T-cell (primary cell): Measurements from ENCODE around the gene GLIS2. TPM values are rescaled to one million over a fixed set of nuclear protein-coding genes. Genes with fewer than 3 reads are reported as not detected.
A peak's percentile ranks its signal among the peaks of the same experiment; 100 is the strongest.

Experiments
- ATAC-seq, 4 experiments: fragments of 200-7000 bp in 3 of 4; fragments of 150-1000 bp in 1 of 4; cut with Tn5 transposase; replicated peaks in 1 of 4; 1 replicate in 3 of 4; 2 replicates in 1 of 4; pipeline ENCODE4 v1.10.0; 2021; ENCODE audit warnings: moderate library complexity in 3 of 4, mild to moderate bottlenecking in 2 of 4, moderate number of reproducible peaks in 1 of 4
- CTCF ChIA-PET, 2 donors: fragments of 300-600 bp; sonication (Branson Sonifier 250); formaldehyde crosslinking; loops; one replicate each; lab custom pipeline; 2022; ENCODE audit warnings: antibody characterized with exemption in 2 of 2; lab: Charles Lee
- POLR2A ChIA-PET, 2 donors: fragments of 300-600 bp; sonication (Branson Sonifier 250); formaldehyde crosslinking; loops; one replicate each; lab custom pipeline; 2022; ENCODE audit warnings: antibody characterized with exemption in 2 of 2; lab: Charles Lee
- DNase-seq, 35 experiments: peaks; one replicate each; pipeline versions ENCODE4 v3.0.0 to v3.0.0-alpha.2; 2013 to 2023
- H3K27ac ChIP-seq: one replicate; pipeline ENCODE4 v1.5.1; 2013; ENCODE audit warnings: low read length
- H3K27me3 ChIP-seq, 2 experiments: replicated peaks in 1 of 2; 1 replicate in 1 of 2; 2 replicates in 1 of 2; pipeline versions ENCODE4 v1.6.1 to v1.7.0; 2013; ENCODE audit warnings: low read length in 1 of 2, mixed read lengths in 1 of 2; ENCODE audit not compliant: control insufficient read depth in 2 of 2, insufficient read depth in 2 of 2; ENCODE audit errors: extremely low read depth in 1 of 2
- H3K36me3 ChIP-seq, 2 donors: 1 replicate in 1 of 2; 2 replicates in 1 of 2; pipeline versions ENCODE4 v1.6.1 to v1.7.0; 2013; ENCODE audit warnings: low read length in 1 of 2; ENCODE audit not compliant: control insufficient read depth in 2 of 2, insufficient read depth in 1 of 2; ENCODE audit errors: extremely low read depth in 1 of 2
- H3K4me1 ChIP-seq, 2 experiments: 1 replicate in 1 of 2; 2 replicates in 1 of 2; pipeline versions ENCODE4 v1.6.1 to v1.7.0; 2013; ENCODE audit warnings: low read length in 2 of 2, mixed read lengths in 1 of 2; ENCODE audit not compliant: insufficient read depth in 2 of 2, control insufficient read depth in 1 of 2; ENCODE audit errors: extremely low read depth in 1 of 2
- H3K4me3 ChIP-seq, 2 donors: 1 replicate in 1 of 2; 2 replicates in 1 of 2; pipeline versions ENCODE4 v1.5.1 to v1.7.0; 2013; ENCODE audit warnings: mild to moderate bottlenecking in 2 of 2, low read length in 1 of 2, moderate library complexity in 1 of 2; ENCODE audit not compliant: control insufficient read depth in 1 of 2; ENCODE audit errors: extremely low read depth in 1 of 2
- H3K9me3 ChIP-seq: 2 replicates; pipeline ENCODE4 v1.7.0; 2013
- H3K27ac Mint-ChIP-seq, 2 donors: one replicate each; pipeline ENCODE4 v1.8.0; 2020 to 2021; ENCODE audit warnings: mild to moderate bottlenecking in 2 of 2, mixed read lengths in 2 of 2
- H3K27me3 Mint-ChIP-seq, 2 donors: one replicate each; pipeline ENCODE4 v1.8.0; 2021 to 2022; ENCODE audit warnings: mixed read lengths in 2 of 2
- H3K36me3 Mint-ChIP-seq: one replicate; pipeline ENCODE4 v1.8.0; 2021; ENCODE audit warnings: mixed read lengths
- H3K4me1 Mint-ChIP-seq, 3 donors: one replicate each; pipeline ENCODE4 v1.8.0; 2020 to 2022; ENCODE audit warnings: mixed read lengths in 3 of 3, mild to moderate bottlenecking in 1 of 3
- H3K4me3 Mint-ChIP-seq, 3 donors: one replicate each; pipeline ENCODE4 v1.8.0; 2020 to 2022; ENCODE audit warnings: mild to moderate bottlenecking in 3 of 3, mixed read lengths in 3 of 3, moderate library complexity in 3 of 3
- H3K9me3 Mint-ChIP-seq, 3 donors: one replicate each; pipeline ENCODE4 v1.8.0; 2020 to 2022; ENCODE audit warnings: mixed read lengths in 3 of 3
- WGBS: methylation state at CpG from one replicate; pipeline ENCODE4 v1.1.5; 2013; ENCODE audit warnings: missing lambda C conversion rate; ENCODE audit not compliant: insufficient coverage; 5-methylcytosine and 5-hydroxymethylcytosine counted together
- total RNA-seq, 35 experiments: library from RNA in 6 of 35; stranded (reverse) in 6 of 35; fragments of 120-200 nt in 1 of 35; gene quantifications; one replicate each; pipeline versions ENCODE4 v1.2.1 to v1.2.4 and lab custom pipeline; 2013 to 2026

The GLIS2 gene
- total RNA-seq, 5 donors from 2014 or later (not counting 1 experiment from before 2014, with no cell fraction given) = 0.18 to 0.20 (median 0.19) TPM; not detected in 2

DNA sequence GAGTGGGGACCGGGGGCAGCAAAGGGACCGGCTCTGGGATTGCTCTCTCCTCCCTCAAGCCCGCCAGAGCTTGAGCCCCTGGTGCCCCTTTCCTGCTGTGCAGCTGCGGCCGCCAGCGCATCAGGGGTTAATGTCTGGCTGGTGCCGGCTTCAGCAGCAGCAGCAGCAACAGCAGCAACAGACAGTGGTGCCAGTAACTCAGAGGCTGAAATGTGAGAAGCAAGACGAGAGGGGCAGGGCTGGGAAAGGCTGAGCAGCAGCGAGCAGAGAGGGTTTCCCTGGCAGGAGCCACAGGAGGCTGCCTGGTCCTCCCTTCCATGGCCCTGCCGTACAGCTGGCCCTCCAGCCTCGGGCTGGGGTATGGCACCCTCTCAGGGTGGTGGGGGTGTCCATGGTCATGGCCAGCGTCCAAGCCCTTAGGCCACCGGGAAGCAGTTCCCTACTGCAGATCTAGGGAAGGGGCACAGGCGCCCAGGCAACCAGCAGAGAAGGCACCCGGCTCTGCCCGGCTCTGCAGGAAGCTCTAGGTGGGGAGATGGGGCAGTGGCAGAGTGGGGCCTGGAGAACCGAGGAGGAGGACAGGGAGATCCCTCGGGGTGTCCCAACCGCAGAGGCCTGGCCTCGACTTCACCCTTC lies 21.9 kb upstream of the GLIS2 start:
- Histone ChIP-seq H3K4me1 (peaks cover under 1 to 4% of the 10 kb centered on the region in 2 experiments), H3K27ac (no peak overlapping the region), H3K36me3 (no peaks in the 10 kb centered on the region), H3K4me3 (no peak overlapping the region), H3K9me3 (no peaks in the 10 kb centered on the region), H3K27me3 (peaks cover 0 to 12% of the 10 kb centered on the region in 2 experiments)
- Mint-ChIP-seq H3K4me3 (no peak overlapping the region), H3K4me1 (peaks cover 1 to 7% (median 2%) of the 10 kb centered on the region in 3 donors), H3K27ac (no peak overlapping the region), H3K9me3 (no peaks in the 10 kb centered on the region), H3K36me3 (no peaks in the 10 kb centered on the region), H3K27me3 (peaks cover 10 to 11% of the 10 kb centered on the region in 2 donors)
- WGBS = 27% methylated on average over 11 of the region's 20 CpGs
- DNase-seq (no peak), ATAC-seq (no peak)
- ChIA-PET CTCF (no interaction called here), POLR2A (no interaction called here)

DNA sequence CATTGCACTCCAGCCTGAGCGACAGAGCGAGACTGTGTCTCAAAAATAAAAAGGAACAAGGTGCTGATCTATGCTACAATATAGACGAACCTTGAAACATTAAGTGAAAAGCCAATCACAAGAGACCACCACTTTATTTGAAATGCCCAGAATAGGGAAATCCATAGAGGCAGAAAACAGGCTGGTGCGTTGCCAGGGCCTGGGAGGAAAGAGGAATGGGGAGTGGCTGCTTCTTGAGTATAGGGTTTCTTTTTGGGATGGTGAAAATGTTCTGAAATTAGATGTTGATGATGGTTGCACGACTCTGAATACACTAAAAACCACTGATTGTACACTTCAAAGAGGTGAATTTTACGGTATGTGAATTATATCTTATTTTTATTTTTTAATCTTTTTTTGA lies 20.3 kb upstream of the GLIS2 start:
- DNase-seq = no peak
- peaks cover 3% of the 10 kb centered on the region for H3K36me3 Mint-ChIP-seq
- CTCF ChIA-PET = interaction anchor here in 1 of 2 donors (0.7 kb wide), 1 partner anchor 64 kb away, joined by 5 read pairs; no protein-coding TSS in a partner anchor
- no peak overlapping the region for H3K27ac Mint-ChIP-seq
- peaks cover 3 to 13% (median 5%) of the 10 kb centered on the region in 3 donors for H3K4me1 Mint-ChIP-seq
- H3K4me3 ChIP-seq = no peak overlapping the region
- H3K27me3 Mint-ChIP-seq = peaks cover 8 to 9% of the 10 kb centered on the region in 2 donors
- H3K4me1 ChIP-seq = peaks cover 2 to 6% of the 10 kb centered on the region in 2 experiments
- no CpG with 5 or more reads among the region's 6 CpGs for WGBS
- H3K9me3 ChIP-seq = no peaks in the 10 kb centered on the region
- no peak overlapping the region for H3K27ac ChIP-seq
- H3K9me3 Mint-ChIP-seq = no peaks in the 10 kb centered on the region
- peaks cover 0 to 12% of the 10 kb centered on the region in 2 experiments for H3K27me3 ChIP-seq
- H3K4me3 Mint-ChIP-seq = no peak overlapping the region
- POLR2A ChIA-PET = no interaction called here
- no peak for ATAC-seq
- H3K36me3 ChIP-seq = no peaks in the 10 kb centered on the region

DNA sequence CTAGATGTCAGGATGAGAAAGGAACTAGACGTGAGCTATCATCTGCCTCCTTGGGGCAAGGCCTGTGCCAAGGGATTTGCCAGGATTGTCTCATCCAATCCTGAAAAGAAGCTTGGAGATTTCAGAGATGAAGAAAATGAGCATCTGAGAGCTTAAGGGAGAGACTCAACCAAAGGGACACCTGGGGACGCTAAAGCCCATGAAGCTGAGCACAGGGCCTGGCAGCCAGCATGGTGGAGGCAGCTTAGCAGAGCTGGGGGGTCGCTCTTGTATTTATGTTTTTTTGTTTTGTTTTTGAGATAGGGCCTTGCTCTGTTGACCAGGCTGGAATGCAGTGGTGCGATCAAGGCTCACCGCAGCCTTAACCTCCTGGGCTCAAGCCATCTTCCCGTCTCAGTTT lies 18.4 kb upstream of the GLIS2 start:
- ChIA-PET CTCF (interaction anchor here in 1 of 2 donors (0.7 to 1.5 kb wide), 2 partner anchors 9 to 588 kb away, joined by 3 to 4 read pairs; no protein-coding TSS in a partner anchor), POLR2A (interaction anchor here in 1 of 2 donors (0.6 kb wide), 1 partner anchor 609 kb away, joined by 6 read pairs; no protein-coding TSS in a partner anchor)
- 85% methylated on average over 3 of the region's 6 CpGs for WGBS
- peaks cover 3 to 13% (median 5%) of the 10 kb centered on the region in 3 donors for H3K4me1 Mint-ChIP-seq
- no peak overlapping the region for H3K27ac Mint-ChIP-seq
- Histone ChIP-seq H3K4me3 (no peak overlapping the region), H3K36me3 (no peaks in the 10 kb centered on the region), H3K27me3 (peaks cover 0 to 9% of the 10 kb centered on the region in 2 experiments), H3K9me3 (no peaks in the 10 kb centered on the region), H3K4me1 (peaks cover 2 to 6% of the 10 kb centered on the region in 2 experiments), H3K27ac (no peak overlapping the region)
- H3K27me3 Mint-ChIP-seq = peaks cover 5 to 6% of the 10 kb centered on the region in 2 donors
- H3K4me3 Mint-ChIP-seq = no peak overlapping the region
- no peaks in the 10 kb centered on the region for H3K9me3 Mint-ChIP-seq
- DNase-seq = no peak
- peaks cover 3% of the 10 kb centered on the region for H3K36me3 Mint-ChIP-seq
- no peak for ATAC-seq

DNA sequence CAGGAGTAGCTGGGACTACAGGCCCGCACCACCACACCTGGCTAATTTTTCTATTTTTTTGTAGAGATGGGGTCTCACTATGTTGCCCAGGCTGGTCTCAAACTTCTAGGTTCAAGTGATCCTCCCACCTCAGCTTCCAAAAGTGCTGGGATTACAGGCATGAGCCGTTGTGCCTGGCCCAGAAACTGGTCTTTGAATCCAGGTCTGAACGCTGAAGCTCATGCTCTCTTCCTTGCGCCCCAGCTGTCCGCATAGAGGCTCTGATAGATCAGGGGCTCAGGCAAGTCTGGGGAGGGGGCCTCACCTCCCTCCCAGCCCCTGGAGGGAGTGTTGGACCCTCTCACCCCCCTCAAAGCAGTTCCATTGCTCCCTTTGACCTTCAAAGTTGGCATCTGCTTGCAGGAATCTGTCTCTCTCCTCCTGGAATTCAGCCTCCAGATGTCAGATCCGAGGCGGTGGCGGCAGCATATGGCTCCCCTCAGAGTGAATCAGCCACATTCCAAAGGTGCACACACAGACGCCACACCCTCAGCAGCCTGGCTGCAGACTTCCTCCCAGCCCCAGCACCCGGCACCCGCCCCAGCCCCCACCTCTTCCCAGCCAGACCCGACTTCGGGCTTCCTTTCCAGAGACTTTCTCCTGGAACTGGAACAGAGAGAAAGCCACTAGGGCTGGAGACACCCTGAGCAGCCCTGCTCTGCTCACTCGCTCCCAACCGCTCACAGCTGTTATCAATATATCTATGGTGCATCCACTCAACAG lies 16.9 kb upstream of the GLIS2 start:
- DNase-seq = no peak
- peaks cover 3 to 6% (median 4%) of the 10 kb centered on the region in 3 donors for H3K4me1 Mint-ChIP-seq
- peaks cover 0 to 4% of the 10 kb centered on the region in 2 donors for H3K36me3 ChIP-seq
- H3K27me3 Mint-ChIP-seq = no peaks in the 10 kb centered on the region
- no peaks in the 10 kb centered on the region for H3K9me3 ChIP-seq
- ChIA-PET POLR2A (no interaction called here), CTCF (no interaction called here)
- peaks cover 0 to 3% of the 10 kb centered on the region in 2 experiments for H3K27me3 ChIP-seq
- 58% methylated on average over 10 of the region's 15 CpGs for WGBS
- H3K27ac Mint-ChIP-seq = no peak overlapping the region
- H3K4me3 ChIP-seq = no peak overlapping the region
- no peak overlapping the region for H3K27ac ChIP-seq
- no peaks in the 10 kb centered on the region for H3K9me3 Mint-ChIP-seq
- H3K4me1 ChIP-seq = peaks cover 2 to 3% of the 10 kb centered on the region in 2 experiments
- peaks cover 3% of the 10 kb centered on the region for H3K36me3 Mint-ChIP-seq
- peak in 1 of 4 experiments; percentile 12 for ATAC-seq
- H3K4me3 Mint-ChIP-seq = no peak overlapping the region

DNA sequence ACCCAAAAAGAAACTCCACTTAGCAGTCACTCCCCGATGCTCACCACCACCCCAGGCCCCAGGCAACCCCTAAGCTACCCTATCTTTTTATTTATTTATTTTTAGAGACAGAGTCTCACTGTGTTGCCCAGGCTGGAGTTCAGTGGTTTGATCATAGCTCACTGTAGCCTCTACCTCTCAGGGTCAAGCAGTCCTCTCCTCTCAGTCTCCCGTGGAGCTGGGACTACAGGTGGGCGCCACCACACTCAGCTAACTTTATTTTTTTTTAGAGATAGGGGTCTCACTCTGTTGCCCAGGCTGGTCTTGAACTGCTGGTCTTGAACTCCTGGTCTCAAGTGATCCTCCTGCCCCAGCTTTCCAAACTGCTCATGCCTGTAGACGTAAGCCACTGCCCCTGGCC lies 14.7 kb upstream of the GLIS2 start:
- 86% methylated on average over 1 of the region's 4 CpGs for WGBS
- no peaks in the 10 kb centered on the region for H3K27me3 ChIP-seq
- H3K27me3 Mint-ChIP-seq = no peaks in the 10 kb centered on the region
- H3K27ac Mint-ChIP-seq = no peak overlapping the region
- H3K36me3 ChIP-seq = peaks cover 0 to 5% of the 10 kb centered on the region in 2 donors
- H3K9me3 ChIP-seq = no peaks in the 10 kb centered on the region
- peaks cover 2 to 11% of the 10 kb centered on the region in 2 experiments for H3K4me1 ChIP-seq
- ATAC-seq = no peak
- H3K4me3 ChIP-seq = no peak overlapping the region
- peaks cover 3% of the 10 kb centered on the region for H3K36me3 Mint-ChIP-seq
- peaks cover 11 to 16% (median 12%) of the 10 kb centered on the region in 3 donors for H3K4me1 Mint-ChIP-seq
- H3K9me3 Mint-ChIP-seq = no peaks in the 10 kb centered on the region
- H3K27ac ChIP-seq = no peak overlapping the region
- ChIA-PET POLR2A (no interaction called here), CTCF (interaction anchor here in 1 of 2 donors (1.0 kb wide), 1 partner anchor 48 kb away, joined by 3 read pairs; no protein-coding TSS in a partner anchor)
- no peak for DNase-seq
- H3K4me3 Mint-ChIP-seq = no peak overlapping the region

DNA sequence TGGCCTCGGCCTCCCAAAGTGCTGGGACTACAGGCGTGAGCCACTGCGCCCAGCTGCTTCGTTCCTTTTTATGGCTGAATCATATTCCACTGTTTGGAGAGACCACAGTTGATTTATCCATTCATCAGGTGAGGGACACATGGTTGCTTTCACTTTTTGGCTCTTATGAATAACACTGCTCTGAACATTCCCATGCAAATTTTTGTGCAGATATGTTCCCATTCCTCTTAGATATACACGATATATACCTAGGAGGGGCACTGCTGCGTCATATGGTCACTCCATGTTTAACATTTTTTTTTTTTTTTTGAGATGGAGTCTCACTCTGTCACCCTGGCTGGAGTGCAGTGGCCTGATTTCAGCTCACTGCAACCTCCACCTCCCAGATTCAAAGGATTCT lies 13.9 kb upstream of the GLIS2 start:
- ATAC-seq = no peak
- no peak overlapping the region for H3K4me3 ChIP-seq
- Mint-ChIP-seq H3K36me3 (peaks cover 3% of the 10 kb centered on the region), H3K27ac (no peak overlapping the region), H3K4me3 (no peak overlapping the region), H3K4me1 (peaks cover 19 to 24% (median 20%) of the 10 kb centered on the region in 3 donors), H3K9me3 (no peaks in the 10 kb centered on the region), H3K27me3 (no peaks in the 10 kb centered on the region)
- DNase-seq = no peak
- peaks cover 0 to 5% of the 10 kb centered on the region in 2 donors for H3K36me3 ChIP-seq
- ChIA-PET CTCF (interaction anchor here (0.6 to 0.7 kb wide), 3 partner anchors 57 to 232 kb away, joined by 3 to 4 read pairs (median 4); no protein-coding TSS in a partner anchor), POLR2A (no interaction called here)
- WGBS = 95% methylated on average over 4 of the region's 6 CpGs
- no peak overlapping the region for H3K27ac ChIP-seq
- H3K4me1 ChIP-seq = peaks cover 6 to 19% of the 10 kb centered on the region in 2 experiments
- H3K27me3 ChIP-seq = no peaks in the 10 kb centered on the region
- H3K9me3 ChIP-seq = no peaks in the 10 kb centered on the region
